ENCODE data around the gene SLIT3.

The SLIT3 gene

GRCh38 chr5:168992016-168992415, 308.9 kb downstream of the SLIT3 start:
- no peak for DNase-seq (ENCODE audit: low read depth)

DNA sequence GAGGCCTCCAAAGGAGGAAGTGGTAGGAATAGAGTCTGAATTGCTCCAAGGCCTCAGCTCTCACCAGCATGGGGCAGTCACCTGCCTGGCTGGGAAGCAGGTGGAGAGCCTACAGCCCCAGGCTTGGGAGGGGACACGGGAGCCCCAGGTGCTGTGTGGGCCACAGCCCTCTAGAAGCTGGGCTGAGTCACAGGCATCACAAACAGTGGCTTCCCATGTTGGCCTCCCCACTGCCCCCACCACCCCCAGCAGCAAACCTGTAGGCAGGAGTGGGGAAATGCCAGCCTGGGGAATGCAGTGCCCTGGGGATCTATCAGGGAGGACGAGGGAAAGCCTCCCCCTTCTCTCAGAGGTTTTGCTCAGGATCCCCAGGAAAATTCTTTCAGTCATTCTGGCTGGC, 309.6 kb downstream of the SLIT3 start:
- DNase-seq (ENCODE audit: low read depth), result no peak

DNA sequence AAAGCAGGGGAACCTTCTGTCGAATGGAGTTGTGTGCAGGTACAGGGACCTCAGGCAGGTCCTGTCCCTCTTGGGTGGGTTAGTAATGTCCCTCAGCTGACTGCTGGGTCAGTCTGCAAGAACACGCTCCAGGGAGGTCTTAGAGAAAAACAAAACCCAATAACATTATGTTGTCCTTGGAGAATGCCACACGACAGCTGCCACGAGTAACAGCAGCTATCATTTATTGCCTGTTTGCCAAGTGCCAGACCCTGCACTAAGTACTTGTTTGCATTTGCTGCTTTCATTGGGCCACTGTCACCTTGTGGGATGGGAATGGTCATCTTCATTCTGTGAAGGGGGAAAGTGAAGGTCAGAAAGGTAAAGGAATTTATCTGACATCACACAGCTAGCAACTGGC, 310.3 kb downstream of the SLIT3 start:
- DNase-seq (ENCODE audit: low read depth), result no peak

DNA sequence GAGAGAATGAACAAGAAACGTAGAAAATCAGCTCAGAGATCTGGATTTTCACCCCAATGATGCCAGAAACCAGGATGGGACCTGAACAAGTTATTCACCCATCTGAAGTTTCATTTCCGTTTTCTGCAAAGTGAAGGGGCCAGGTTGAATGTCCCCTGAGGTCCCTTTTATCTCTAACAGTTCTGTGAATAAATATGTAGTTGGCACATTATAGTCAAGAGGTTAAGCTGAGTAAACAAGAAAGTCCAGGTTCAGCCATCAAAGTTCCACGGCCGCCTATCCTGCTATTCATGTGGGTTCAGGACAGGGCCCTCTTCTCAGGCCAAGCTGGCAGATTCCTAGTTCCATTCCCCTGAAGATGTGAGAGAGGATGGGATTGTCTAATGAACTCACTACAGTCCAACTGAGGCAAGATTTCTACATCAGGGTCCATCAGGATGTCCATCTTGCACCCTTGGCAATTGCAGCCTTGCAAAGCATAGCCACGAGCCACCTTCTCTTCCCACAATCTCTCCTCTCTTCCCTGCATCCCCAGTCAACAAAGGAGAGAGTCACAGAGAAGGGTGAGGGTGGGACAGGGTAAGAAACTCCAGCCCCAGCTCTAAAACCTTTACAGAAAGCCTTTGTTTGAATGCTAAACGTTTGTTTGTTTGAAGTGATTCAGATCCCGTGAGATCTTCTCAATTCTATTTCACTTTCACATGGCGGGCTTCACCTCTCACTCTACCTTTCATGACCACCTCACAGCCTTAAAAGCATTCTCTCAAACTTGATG, 311.0 kb downstream of the SLIT3 start:
- no peak for DNase-seq (ENCODE audit: low read depth)

DNA sequence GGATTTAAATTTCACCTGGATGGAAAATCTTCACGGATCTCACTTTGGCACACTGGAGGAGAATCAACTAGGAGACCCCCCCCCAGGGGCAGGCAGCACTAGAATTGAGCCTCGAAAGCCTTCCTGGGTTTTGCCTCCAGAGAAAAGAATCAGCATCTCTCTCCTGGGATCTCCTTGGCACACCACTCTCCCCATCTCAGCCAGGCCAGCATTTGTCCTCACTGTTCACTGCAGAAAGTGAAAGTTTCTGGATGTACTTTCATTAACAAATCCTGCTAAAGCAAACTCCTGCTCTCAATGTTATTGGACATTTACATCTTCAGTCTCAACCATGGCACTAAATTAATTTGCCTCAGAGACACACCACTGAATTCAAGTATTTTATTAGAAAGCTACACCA, 312.2 kb downstream of the SLIT3 start:
- no peak for DNase-seq (ENCODE audit: low read depth)

GRCh38 chr5:168987543-168988300, 313.2 kb downstream of the SLIT3 start:
- peak; percentile 29 for DNase-seq (ENCODE audit: low read depth)

DNA sequence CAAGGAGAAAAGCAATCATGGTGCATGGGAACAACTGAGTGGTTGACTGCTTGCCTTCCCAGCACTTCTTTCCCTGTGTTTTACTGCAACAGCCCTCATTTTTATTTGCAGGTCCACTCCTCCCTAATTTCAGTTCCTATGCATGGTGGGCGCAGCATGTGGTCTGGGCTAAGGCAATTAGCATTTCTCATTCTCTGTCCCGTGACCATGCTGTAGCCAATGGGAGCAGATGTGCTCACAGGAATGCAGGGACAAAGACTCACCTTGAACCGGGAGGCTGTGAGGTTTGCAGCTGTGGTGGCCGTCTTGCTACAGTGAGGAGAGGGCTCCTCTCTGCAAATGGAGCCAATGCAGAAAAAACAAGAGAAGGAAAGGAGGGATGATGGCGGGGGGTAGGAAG, 315.5 kb downstream of the SLIT3 start:
- no peak for DNase-seq (ENCODE audit: low read depth)

GRCh38 chr5:168984135-168984675, 316.7 kb downstream of the SLIT3 start:
- no peak for DNase-seq (ENCODE audit: low read depth)

GRCh38 chr5:168979135-168979534, 321.8 kb downstream of the SLIT3 start:
- no peak for DNase-seq (ENCODE audit: low read depth)

DNA sequence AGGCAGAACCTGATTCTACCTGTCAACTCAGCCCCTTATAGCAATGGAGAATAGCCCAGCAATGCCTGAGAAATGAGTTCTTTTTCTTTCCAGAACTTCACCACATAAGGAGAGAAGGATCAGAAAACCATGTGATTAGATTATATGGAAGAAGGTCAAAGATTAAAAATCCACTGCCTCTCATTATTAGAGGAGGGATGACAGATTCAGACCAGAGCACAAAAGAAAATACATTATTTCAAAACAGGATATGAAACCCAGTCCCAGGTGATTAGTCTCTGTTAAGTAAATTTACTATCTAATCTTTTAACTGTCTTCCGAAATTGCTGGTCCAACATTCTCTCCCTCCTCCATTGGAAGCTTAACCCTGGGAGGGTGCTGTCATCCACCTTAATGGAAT, 322.4 kb downstream of the SLIT3 start:
- DNase-seq (ENCODE audit: low read depth), result no peak

DNA sequence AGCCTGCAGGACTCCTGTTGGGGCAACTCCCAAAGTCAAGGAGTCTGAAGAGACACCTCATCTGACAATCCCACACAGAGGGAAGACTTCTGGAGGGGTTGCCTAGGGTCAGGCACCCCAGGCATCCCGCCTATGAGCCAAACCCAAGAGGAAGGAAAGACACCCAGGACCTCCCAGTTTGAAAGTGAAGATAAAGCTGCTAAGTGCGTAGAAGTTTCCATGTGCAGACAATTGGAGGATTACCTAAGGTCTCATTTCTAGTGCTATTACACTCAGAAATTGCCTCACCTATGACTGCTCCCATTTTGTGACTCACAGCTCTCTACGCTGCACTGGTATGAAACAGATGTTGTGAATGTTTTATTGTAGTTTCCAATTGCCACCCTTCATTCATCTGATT, 322.9 kb downstream of the SLIT3 start:
- peak; percentile 42 for DNase-seq (ENCODE audit: low read depth)

DNA sequence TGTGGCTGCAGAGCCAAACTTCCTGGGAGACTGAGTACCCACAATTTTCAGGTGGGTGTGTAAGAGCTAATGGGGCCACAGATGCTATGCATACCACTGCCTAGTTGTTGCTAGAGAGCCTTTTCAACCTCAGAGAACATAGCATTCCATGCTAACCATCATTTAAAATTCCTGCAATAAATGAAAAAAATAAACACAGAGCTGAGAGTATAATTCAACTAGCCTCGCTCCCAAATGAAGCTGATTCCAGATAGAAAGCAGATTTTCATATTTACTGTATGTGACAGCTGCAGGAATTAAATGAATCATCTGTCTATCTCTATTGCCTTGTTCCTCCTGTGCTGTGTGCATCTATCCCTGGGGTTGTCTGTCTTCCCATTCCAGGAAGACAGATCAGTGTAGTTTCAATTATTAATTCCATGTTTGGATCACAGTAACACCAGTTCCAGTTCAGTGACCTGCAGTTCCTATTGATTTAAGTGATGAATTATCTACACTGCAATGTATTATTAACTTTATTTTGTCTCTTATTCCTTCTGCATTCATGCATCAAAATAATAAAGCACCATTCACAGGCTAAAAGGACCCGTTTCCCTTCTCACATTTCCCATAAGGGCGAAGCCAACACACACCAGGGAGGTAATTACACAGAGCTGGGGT, 324.5 kb downstream of the SLIT3 start:
- peak; percentile 34 for DNase-seq (ENCODE audit: low read depth)

GRCh38 chr5:168975331-168975730, 325.6 kb downstream of the SLIT3 start:
- DNase-seq (ENCODE audit: low read depth), result no peak

DNA sequence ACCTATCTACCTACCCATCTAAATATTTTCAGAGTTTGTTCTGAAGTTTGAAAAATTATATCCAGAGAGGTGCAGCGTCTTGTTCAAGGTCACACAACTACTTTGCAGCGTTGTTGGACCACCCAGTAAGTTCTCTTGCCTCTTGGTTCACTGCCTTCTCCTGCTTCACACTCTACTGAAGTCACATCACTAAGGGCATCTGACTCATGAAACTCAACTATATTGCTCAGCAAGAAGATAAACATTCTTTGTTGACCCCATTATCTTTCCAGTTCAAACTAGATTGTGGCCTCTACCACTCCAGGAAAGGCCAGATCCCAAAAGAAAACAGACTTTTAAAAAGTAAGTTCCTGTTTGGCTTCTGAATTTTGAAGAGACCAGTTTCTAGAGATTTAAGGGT, 326.9 kb downstream of the SLIT3 start:
- no peak for DNase-seq (ENCODE audit: low read depth)

DNA sequence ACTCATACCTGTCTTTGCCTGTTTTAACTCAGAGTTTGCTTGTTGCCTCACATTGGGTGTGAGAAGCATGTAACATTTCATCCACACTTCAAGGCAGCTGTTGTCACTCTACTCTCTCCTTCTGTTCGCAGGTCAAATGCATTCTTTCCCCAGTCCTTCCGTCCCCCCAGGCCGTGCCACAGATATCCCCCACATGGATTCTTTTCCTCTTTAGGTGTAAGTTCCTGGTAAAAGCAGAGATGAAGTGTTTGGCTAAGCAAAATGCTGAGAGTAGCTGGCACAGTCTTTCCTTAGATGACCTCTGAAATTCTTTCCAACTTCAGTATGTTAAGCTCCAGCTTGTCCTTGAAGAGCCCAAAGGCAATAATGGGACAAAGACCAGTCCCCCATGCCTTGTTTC, 328.2 kb downstream of the SLIT3 start:
- no peak for DNase-seq (ENCODE audit: low read depth)

DNA sequence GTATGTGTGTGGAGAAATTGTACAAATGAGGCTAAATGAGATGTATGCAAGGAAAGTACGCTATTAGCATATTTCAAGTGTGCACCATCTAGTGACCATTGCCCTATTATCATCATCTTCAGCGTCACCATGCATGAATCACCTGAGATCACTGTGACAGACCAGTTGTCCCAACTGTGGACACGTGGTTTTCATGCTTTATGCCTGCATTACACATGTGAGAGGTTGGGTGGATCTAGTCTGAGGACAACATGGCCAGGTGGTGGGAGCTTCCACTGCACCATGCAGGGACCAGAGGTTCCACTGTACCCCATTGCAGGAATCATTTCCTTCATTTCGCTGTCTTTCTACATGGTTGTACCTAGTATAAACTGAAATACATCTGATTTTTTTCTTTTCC, 329.8 kb downstream of the SLIT3 start:
- DNase-seq (ENCODE audit: low read depth), result no peak

DNA sequence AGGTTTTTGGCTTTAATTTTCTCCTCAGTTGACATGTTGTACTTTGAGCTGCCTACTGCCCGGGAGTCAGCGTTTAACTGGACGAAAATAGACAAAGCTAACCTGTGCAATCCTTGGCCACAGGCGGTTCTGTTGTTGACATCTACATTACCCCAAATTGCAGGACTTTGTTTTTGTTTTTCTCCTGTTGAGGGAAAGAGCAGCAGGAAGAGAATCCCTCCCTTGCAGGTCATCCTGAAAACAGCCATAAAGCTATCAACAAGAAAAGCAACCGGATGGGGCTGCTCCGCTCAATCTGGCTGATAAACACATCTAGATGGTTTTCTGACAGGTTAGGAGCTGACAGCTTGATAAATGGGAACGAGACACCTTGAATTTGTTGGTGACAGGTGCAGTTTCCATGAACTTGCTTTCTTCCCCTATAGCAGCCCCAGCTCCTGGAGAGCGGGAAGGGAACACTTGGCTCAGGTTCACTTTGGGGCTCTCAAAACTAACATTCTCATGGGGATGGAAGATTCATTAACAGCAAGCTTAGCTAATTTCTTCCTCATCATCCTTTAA, 331.5 kb downstream of the SLIT3 start:
- DNase-seq (ENCODE audit: low read depth), result no peak

GRCh38 chr5:168967882-168968620, 332.9 kb downstream of the SLIT3 start:
- no peak for DNase-seq (ENCODE audit: low read depth)

DNA sequence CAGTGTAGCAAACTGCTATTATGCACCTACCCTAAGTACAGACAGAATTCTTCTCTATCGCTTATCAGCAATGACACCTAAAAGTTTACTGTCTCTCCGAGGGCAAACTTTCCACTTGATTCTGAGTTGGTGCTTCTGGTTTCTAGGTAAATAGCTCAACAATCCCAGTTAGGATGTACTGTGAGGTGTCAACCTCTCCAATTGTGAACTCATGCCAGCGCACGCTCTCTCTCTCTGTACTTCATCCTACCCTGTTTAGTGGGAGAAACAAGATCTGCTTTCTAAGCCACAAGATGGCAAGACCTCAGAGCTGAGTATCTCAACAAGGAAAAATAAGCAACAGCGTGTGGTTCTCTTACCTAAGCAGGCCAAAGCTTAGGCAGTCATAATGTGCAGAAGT, 335.3 kb downstream of the SLIT3 start:
- DNase-seq (ENCODE audit: low read depth), result no peak

DNA sequence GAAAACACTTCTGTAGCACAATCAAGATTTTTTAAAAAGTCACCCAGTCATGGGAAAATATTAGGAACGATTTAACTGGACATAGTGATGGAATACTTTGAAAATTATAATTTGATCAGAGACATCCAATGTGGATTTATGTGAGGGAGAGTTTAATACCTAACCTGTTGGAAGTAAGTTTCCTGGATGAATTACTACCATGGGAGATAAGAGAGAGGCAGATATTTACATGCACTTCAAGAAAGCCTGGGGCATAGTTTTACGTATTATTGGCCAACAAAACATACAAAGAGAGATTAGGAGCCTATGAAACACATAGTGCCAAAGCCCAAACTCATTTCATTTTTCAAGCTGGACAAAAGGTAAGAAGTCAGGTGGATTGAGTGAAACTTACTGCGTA, 336.8 kb downstream of the SLIT3 start:
- no peak for DNase-seq (ENCODE audit: low read depth)

GRCh38 chr5:168962306-168962705, 338.6 kb downstream of the SLIT3 start:
- DNase-seq (ENCODE audit: low read depth), result no peak

GRCh38 chr5:168961681-168962080, 339.3 kb downstream of the SLIT3 start:
- DNase-seq (ENCODE audit: low read depth), result no peak

All from GM04504 (cell line).